Neural progenitor cell (in vitro differentiated cells): Measurements from ENCODE around the gene PPIL1.

Experiments used
- CTCF ChIP-seq: fragments of 200-600 bp; sonication (generic); IDR thresholded peaks from 2 replicates; pipeline ENCODE4 v1.5.1; 2017; ENCODE audit warnings: antibody characterized with exemption, mild to moderate bottlenecking
- EZH2 ChIP-seq: fragments of 200-600 bp; sonication (generic); IDR thresholded peaks from 2 replicates; pipeline ENCODE4 v1.6.1; 2017; ENCODE audit warnings: antibody characterized with exemption, mild to moderate bottlenecking, moderate library complexity

- TF ChIP-seq CTCF (no peak), EZH2 (no peak)
Measured at GRCh38 chr6:36912586-36912985, 38.0 kb upstream of the PPIL1 start.
